ENCODE data around the gene BIN1. TPM values are rescaled to one million over a fixed set of nuclear protein-coding genes. Genes with fewer than 3 reads are reported as not detected.

Gene BIN1
- total RNA-seq, 1 donor from 2014 or later, result 15.7 TPM

GRCh38 chr2:127056086-127056485, 50.9 kb downstream of the BIN1 start:
- no peak for ATAC-seq (ENCODE audit: poor library complexity)
- intact Hi-C loops (cut with DNase I), result no loop called here
- DNase-seq, result no peak

GRCh38 chr2:127055786-127056076, 51.2 kb downstream of the BIN1 start:
- peak; percentile 39 for DNase-seq
- intact Hi-C loops (cut with DNase I), result no loop called here

DNA sequence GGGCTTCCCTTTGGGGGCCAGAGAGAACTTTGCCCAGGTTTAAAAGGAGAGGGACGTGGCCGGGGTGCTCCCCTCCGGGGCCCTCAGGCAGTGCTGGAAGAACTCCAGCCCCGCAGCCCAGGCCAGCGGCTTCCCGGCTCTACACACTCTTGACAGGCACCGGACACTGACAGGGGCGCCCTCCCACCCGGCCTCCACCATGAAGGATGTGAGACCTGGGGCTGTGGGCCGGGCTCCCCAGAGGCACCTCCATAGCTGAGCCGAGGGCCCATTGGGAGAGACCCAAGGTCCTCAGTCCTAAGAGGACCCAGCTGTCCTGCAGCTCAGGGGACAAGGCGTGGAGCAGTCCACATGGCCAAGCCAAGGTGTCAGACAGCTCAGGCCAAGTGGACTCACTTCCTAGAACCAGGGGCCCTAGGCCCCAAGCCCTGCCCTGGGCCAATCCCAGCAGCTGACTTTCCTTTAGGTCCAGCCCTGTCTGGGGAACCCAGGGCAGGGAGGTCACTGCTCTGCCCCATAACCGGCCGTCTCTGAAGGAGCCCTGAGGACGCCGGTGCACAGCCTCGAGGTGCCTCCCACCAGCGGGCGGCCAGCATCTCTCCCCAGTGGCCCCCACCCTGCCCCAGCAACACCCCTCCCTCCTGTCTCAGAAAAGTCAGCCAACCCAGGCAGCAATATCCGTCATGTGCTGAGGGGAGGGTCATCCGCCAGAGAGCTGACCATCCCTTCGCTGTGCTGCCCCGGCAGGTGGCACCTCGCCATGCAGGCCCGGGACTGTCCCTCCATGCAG, 51.8 kb downstream of the BIN1 start:
- ATAC-seq (ENCODE audit: poor library complexity) (no peak), DNase-seq (peak; percentile 41)
- intact Hi-C loops (cut with DNase I), result no loop called here

More at GRCh38 chr2:127055786-127056076, 51.2 kb downstream of the BIN1 start:
- no peak for ATAC-seq (ENCODE audit: poor library complexity)

GRCh38 chr2:127054604-127054930, 52.4 kb downstream of the BIN1 start:
- ATAC-seq (ENCODE audit: poor library complexity) (no peak), DNase-seq (no peak)
- intact Hi-C loops (cut with DNase I), result no loop called here

- DNase-seq, result peak; percentile 42
- intact Hi-C loops (cut with DNase I), result no loop called here
- no peak for ATAC-seq (ENCODE audit: poor library complexity)
Observed at GRCh38 chr2:127053731-127054603, 53.0 kb downstream of the BIN1 start.

DNA sequence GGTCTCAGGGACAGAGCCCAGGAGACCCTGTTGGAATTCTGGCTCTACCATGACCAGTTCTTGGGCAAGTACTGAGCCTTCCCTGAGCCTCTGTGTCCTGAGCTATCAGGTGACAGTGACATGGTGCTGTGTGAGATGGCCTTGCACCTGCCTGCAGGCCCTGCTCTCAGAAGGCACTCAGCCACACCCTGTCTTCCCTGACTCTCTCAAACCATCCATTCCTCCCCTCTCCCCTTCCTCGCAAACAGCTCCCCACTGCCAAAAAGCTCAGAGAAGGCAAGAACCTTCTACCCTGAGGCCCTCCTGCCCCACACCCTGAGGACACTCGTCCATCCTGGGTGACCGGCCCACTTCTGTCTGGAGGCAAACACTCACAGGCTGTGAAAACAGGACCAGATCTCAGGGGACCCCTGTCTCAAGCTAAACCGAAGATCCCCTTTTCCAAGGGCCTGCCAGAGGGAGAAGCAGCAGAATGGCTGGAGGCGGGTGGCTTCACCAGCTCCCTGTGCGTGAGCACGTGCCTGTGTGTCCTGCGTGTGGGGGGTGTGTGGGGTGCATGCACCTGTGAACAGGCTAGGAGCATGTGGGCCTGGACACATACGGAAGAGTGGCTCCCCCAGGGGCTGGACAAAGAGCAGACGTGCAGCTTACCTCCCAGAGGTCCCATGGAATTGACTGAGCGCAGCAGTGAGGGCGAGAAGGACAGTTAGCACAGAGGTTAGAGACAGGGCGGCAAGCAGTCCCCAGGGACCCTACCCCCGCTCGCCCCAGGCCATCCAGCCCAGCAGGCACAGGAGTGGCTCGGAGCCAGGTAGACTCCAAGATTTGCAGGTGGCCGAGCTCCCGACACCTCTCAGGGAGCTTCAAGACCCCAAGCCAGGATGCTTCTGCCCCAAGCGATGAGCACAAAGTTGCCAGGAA, 53.9 kb downstream of the BIN1 start:
- ATAC-seq (ENCODE audit: poor library complexity) (no peak), DNase-seq (peak; percentile 36)
- intact Hi-C loops (cut with DNase I), result no loop called here

GRCh38 chr2:127052057-127052770, 54.7 kb downstream of the BIN1 start:
- intact Hi-C loops (cut with DNase I), result no loop called here
- ATAC-seq (ENCODE audit: poor library complexity) (no peak), DNase-seq (peak; percentile 41)

GRCh38 chr2:127051116-127052056, 55.6 kb downstream of the BIN1 start:
- intact Hi-C loops (cut with DNase I), result no loop called here
- DNase-seq (peak; percentile 45), ATAC-seq (ENCODE audit: poor library complexity) (no peak)

DNA sequence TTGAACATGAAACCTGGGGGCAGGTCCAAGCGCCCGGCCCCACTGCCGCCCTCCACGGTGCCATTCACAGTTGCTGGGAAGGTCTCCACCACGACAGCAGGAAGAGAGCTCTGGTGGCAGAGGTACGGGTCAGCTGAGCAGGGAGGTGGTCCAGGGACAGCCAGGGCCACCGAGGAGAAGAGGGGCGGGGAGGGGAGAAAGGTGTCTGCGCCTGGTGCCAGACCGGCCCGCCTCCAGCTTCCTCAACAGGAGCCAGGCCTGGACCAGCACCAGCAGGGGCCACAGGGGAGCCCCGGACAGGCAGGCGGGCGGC, 56.2 kb downstream of the BIN1 start:
- ATAC-seq (ENCODE audit: poor library complexity) (no peak), DNase-seq (no peak)
- intact Hi-C loops (cut with DNase I), result no loop called here

GRCh38 chr2:127049927-127050802, 56.8 kb downstream of the BIN1 start:
- peak; percentile 79 for DNase-seq
- intact Hi-C loops (cut with DNase I), result no loop called here
- ATAC-seq (ENCODE audit: poor library complexity), result peak; percentile 72

DNA sequence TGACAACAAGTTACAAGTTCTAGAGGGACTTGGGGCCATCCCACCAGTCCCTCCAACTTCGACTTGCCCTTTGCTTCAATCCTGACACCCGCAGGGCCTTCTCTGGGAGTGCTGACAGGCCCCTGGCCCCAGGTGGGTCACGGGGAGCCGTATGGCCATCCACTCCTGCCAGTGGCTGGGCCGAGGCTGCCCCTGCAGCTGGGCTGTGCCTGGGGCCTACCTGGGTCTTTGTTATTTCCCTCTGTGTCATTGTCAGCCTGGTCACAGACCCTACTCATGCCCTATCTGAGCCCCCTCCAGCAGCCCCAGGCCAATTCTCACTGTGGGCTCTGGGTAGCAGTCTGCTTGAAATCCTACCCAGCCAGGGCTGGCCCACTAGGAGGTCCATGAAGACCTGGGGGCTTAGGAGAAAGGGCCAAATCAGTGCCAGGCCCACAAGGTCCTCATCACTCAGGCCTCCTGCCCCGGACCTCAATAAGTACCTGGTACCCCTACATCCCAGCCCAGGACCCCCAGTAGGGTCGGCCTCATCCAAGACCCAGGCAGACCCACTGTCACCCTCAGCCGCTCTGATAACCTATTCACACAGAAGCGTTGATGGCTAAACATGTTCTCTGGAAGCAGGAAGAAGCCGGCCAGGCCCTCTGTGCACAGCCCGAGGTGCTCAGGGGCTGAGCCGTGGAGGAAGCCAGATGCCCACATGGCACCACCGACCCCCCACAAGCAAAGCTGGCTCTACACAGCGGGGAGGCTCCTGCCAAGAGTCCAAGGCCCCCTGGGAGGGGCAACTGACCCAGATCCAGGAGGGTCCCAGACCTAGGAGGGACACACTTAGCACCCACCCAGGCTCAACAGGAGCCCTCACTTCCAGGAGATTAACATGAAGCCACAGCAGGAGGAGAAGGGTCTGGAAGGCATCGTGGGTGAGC, 57.7 kb downstream of the BIN1 start:
- ATAC-seq (ENCODE audit: poor library complexity) (no peak), DNase-seq (peak; percentile 37)
- intact Hi-C loops (cut with DNase I), result no loop called here

DNA sequence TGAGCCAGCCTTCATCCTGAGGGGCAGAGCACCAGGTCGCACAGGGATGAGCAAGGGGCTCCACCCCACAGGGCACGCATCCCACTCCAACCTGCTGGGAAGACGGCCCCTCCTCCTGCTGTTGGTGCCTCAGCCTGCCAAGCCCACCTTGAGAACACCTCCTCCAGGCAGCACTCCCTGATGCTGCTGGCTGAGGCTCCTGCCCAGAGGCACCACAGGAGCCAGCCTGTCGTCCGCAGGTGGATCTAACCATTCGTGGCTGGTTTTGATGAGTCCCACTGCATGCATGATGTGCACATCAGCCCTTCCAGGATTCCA, 58.4 kb downstream of the BIN1 start:
- DNase-seq (no peak), ATAC-seq (ENCODE audit: poor library complexity) (no peak)
- intact Hi-C loops (cut with DNase I), result no loop called here

GRCh38 chr2:127047716-127048617, 59.0 kb downstream of the BIN1 start:
- DNase-seq (no peak), ATAC-seq (ENCODE audit: poor library complexity) (no peak)
- intact Hi-C loops (cut with DNase I), result no loop called here

DNA sequence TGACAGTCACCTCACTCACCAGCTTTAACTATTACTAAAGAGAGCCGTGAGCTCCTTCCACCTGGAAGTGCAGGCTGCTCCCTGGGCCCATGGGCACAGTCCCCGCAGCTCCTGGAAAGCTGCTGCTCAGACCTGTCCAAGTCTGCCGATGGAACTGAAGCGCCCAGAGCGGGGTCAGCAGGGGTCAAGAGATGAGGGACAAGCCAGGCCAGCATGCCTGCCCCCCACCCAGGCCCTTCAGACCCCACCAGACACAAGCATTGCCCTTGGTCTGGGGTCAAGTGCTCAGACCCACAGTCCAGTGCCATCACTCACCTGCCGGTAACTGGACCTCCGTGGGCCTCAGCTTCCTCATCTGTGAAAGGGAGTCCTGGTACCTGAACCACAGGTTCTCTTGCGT, 59.9 kb downstream of the BIN1 start:
- ATAC-seq (ENCODE audit: poor library complexity) (no peak), DNase-seq (no peak)
- intact Hi-C loops (cut with DNase I), result no loop called here

- no peak for DNase-seq
- intact Hi-C loops (cut with DNase I), result no loop called here
Observed at GRCh38 chr2:127046579-127046978, 60.4 kb downstream of the BIN1 start.

More at GRCh38 chr2:127046579-127046978, 60.4 kb downstream of the BIN1 start:
- ATAC-seq (ENCODE audit: poor library complexity), result no peak

Data from Right ventricle myocardium superior (tissue), 1 donor.